Small intestine (tissue), 7 donors: ENCODE measurements around the gene ZNF749. TPM values are rescaled to one million over a fixed set of nuclear protein-coding genes. Genes with fewer than 3 reads are reported as not detected.
"Not testable (repeated sequence)": the region's sequence is repeated elsewhere in the genome, so short reads cannot be mapped to it uniquely, and the experiment has no call there.

Experiments
- DNase-seq, 2 donors: peaks; one replicate each; pipeline versions ENCODE4 v3.0.0 to v3.0.0-alpha.2; 2013
- FAIRE-seq: peaks from 2 replicates; lab custom pipeline; 2012; peaks lifted over from hg19 to GRCh38; lab: Jason Lieb, UNC
- H3K27ac ChIP-seq, 3 donors: one replicate each; pipeline ENCODE4 v1.5.1; 2013; ENCODE audit warnings: low read length in 2 of 3, mild to moderate bottlenecking in 2 of 3, control low read depth in 1 of 3, inconsistent platforms in 1 of 3, low read depth in 1 of 3, moderate library complexity in 1 of 3
- H3K27me3 ChIP-seq, 3 donors: one replicate each; pipeline ENCODE4 v1.6.1; 2013; ENCODE audit warnings: low read length in 3 of 3, inconsistent platforms in 1 of 3; ENCODE audit not compliant: control insufficient read depth in 3 of 3, insufficient read depth in 3 of 3
- H3K36me3 ChIP-seq, 3 donors: one replicate each; pipeline ENCODE4 v1.6.1; 2013; ENCODE audit warnings: low read length in 3 of 3, inconsistent platforms in 1 of 3, low read depth in 1 of 3, mild to moderate bottlenecking in 1 of 3, moderate library complexity in 1 of 3; ENCODE audit not compliant: control insufficient read depth in 3 of 3, insufficient read depth in 2 of 3
- H3K4me1 ChIP-seq, 3 donors: one replicate each; pipeline ENCODE4 v1.6.1; 2013; ENCODE audit warnings: low read length in 2 of 3, inconsistent platforms in 1 of 3, low read depth in 1 of 3, mild to moderate bottlenecking in 1 of 3, moderate library complexity in 1 of 3; ENCODE audit not compliant: control insufficient read depth in 3 of 3, insufficient read depth in 2 of 3
- H3K4me3 ChIP-seq, 3 donors: one replicate each; pipeline ENCODE4 v1.5.1; 2013; ENCODE audit warnings: low read length in 3 of 3, control low read depth in 1 of 3, inconsistent platforms in 1 of 3, low read depth in 1 of 3, mild to moderate bottlenecking in 1 of 3, moderate library complexity in 1 of 3
- H3K9me3 ChIP-seq, 2 donors: one replicate each; pipeline ENCODE4 v1.6.1; 2013; ENCODE audit warnings: low read depth in 1 of 2, low read length in 1 of 2; ENCODE audit not compliant: control insufficient read depth in 2 of 2, insufficient read depth in 1 of 2
- WGBS, 3 donors: extraction: QIAGEN DNeasy Blood & Tissue Kit; methylation state at CpG; one replicate each; pipeline ENCODE4 v1.1.7; 2013; 5-methylcytosine and 5-hydroxymethylcytosine counted together
- polyA plus RNA-seq, 4 donors: library from polyadenylated mRNA; stranded (reverse) in 3 of 4; unstranded in 1 of 4; fragments of 200-250 nt in 3 of 4; fragments of 120-200 nt in 1 of 4; gene quantifications; one replicate each; pipeline versions ENCODE4 v1.2.1 to v1.2.3, GENCODE V29; 2013
- donor health status: healthy with polysubstance abuse.
- donor health status: control.
- donor health status: control.
- donor health status: Bipolar disorder and iron deficiency.
- donor health status: healthy.

The ZNF749 gene
- polyA plus RNA-seq, 4 donors: 7.6 to 17.2 (median 11.3) TPM

DNA sequence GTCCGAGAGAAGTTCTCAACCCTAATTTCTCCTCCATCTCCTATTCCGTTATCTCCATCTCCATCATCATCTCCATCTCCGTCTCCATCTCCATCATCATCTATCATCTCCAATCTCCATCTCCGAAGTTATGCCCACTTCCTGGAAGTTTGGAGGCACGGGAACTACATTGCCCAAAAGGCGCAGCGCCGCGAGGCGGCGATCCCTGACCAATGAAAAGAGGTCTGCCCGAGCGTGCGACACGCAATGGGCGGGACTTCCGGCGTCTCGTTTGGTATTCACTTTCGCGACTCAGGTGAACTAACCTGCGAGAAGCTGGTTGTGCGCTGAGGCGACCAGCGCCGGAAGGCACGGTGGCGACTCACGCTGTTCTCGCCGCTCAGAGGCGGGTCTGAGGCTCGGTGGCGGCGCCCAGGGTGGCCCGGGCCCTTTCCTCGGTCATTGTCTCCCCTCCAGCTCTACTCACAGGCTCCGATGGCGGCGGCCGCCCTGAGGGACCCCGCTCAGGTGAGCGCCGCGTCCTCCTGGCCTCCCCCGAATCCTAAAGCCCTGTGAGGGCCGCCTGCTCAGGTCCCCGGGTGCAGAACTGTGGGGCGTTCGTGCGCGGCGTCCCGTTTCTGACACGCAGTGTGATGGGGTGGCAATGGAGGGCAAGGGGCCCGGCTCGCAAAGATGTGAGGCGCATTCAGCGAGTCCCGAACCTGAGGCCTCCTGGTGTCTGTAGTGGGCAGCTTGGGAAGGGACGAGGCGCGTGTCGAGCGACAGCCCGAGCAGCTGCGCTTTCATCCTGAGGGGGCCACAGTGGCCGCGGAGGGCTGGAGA, 52.6 kb downstream of the ZNF749 start, which contains the start of gene ZNF419:
Gene ZNF419, plus strand, starts transcription at position 274 of the 822 bp plus-strand sequence. Its CDS starts 201 bp downstream, at position 475.
- H3K9me3 ChIP-seq: peaks cover 0 to 29% of the 10 kb centered on the region in 2 donors
- not testable (repeated sequence) for H3K4me1 ChIP-seq, H3K27me3 ChIP-seq, FAIRE-seq
- peak within 1 kb of the TSS; percentile 55 to 94 (median 89) for H3K4me3 ChIP-seq
- H3K27ac ChIP-seq: peak within 1 kb of the TSS; percentile 74 to 81 (median 78)
- peak; percentile 93 to 97 for DNase-seq
- 1 to 2% (median 1%) methylated on average over 53 to 59 of the region's 69 CpGs for WGBS, 3 donors
- H3K36me3 ChIP-seq: peaks cover 0 to 24% (median 9%) of the 10 kb centered on the region in 3 donors

DNA sequence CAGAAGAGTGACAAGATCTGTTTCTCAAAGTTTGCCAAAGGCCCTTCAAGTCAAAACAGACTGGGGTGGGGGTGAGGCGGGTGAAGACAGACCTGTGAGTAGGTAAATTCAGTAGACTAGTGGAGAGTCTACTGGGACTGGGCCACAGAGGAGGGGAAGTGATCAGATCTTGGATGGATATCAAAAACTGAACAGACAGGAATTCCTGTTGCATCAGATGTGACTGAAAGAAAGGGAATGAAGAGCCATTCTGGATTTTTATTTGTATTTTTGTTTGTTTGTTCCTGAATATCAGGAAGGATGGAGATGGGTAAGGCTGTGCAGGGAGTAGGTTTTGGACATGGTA, 53.1 kb downstream of the ZNF749 start:
- peaks cover 0 to 31% of the 10 kb centered on the region in 2 donors for H3K9me3 ChIP-seq
- not testable (repeated sequence) for FAIRE-seq, H3K4me1 ChIP-seq, H3K27me3 ChIP-seq, H3K27ac ChIP-seq, DNase-seq
- WGBS, 3 donors: no CpG with 5 or more reads among the region's 1 CpG
- H3K4me3 ChIP-seq: peak overlapping the region in 1 of 3 donors; percentile 13
- peaks cover 0 to 27% (median 11%) of the 10 kb centered on the region in 3 donors for H3K36me3 ChIP-seq

Other genes with a start within 250 kb of the ZNF749 start
- 10 to 100 TPM in 1 of 4 donors, 1 to 10 TPM in 3; 1.3 to 15.7 (median 4.1) TPM for gene ZNF264, start 243.8 kb upstream of the ZNF749 start, polyA plus RNA-seq
- gene AURKC, start 204.3 kb upstream of the ZNF749 start, polyA plus RNA-seq: 1 to 10 TPM in 2 of 4 donors, under 1 TPM in 2; 0.43 to 5.8 (median 1.3) TPM
- 1 to 10 TPM in 3 of 4 donors, under 1 TPM in 1; 0.54 to 4.3 (median 1.3) TPM for gene ZNF805, start 194.7 kb upstream of the ZNF749 start, polyA plus RNA-seq
- 1 to 10 TPM in 2 of 4 donors, under 1 TPM in 2; 0.27 to 2.9 (median 1.5) TPM for gene ZNF460, start 154.8 kb upstream of the ZNF749 start, polyA plus RNA-seq
- 1 to 10 TPM in 2 of 4 donors, under 1 TPM in 2; 0.45 to 7.1 (median 0.91) TPM for gene ZNF543, start 114.9 kb upstream of the ZNF749 start, polyA plus RNA-seq
- gene ZNF304, start 84.1 kb upstream of the ZNF749 start, polyA plus RNA-seq: 10 to 100 TPM in 1 of 4 donors, 1 to 10 TPM in 2, under 1 TPM in 1; 0.89 to 10.3 (median 1.9) TPM
- 10 to 100 TPM in 3 of 4 donors, 1 to 10 TPM in 1; 9.2 to 17.9 (median 14.1) TPM for gene TRAPPC2B, start 71.8 kb upstream of the ZNF749 start, polyA plus RNA-seq
- 1 to 10 TPM in 2 of 4 donors, under 1 TPM in 2; 0.27 to 4.5 (median 0.88) TPM for gene ZNF547, start 71.8 kb upstream of the ZNF749 start, polyA plus RNA-seq
- gene ZNF548, start 45.5 kb upstream of the ZNF749 start, polyA plus RNA-seq: 10 to 100 TPM in 1 of 4 donors, 1 to 10 TPM in 3; 2.2 to 25.2 (median 4.3) TPM
- gene ZNF17, start 24.2 kb upstream of the ZNF749 start, polyA plus RNA-seq: 1 to 10 TPM; 1.9 to 8.8 (median 2.9) TPM
- gene VN1R1, start 21.8 kb downstream of the ZNF749 start, polyA plus RNA-seq: 1 to 10 TPM in 1 of 4 donors, under 1 TPM in 1, not detected in 2; 0.37 to 2.6 TPM
- gene ZNF772, start 42.2 kb downstream of the ZNF749 start, polyA plus RNA-seq: 10 to 100 TPM in 1 of 4 donors, 1 to 10 TPM in 2, under 1 TPM in 1; 0.27 to 13.2 (median 2.2) TPM
- gene ZNF419, start 52.4 kb downstream of the ZNF749 start, polyA plus RNA-seq: 10 to 100 TPM in 1 of 4 donors, 1 to 10 TPM in 3; 1.6 to 12.9 (median 2.9) TPM
- 10 to 100 TPM in 1 of 4 donors, 1 to 10 TPM in 3; 1.3 to 10.9 (median 2.4) TPM for gene ZNF773, start 64.6 kb downstream of the ZNF749 start, polyA plus RNA-seq
- 10 to 100 TPM in 1 of 4 donors, 1 to 10 TPM in 2, under 1 TPM in 1; 0.89 to 11.5 (median 1.7) TPM for gene ZNF549, start 92.0 kb downstream of the ZNF749 start, polyA plus RNA-seq
- 10 to 100 TPM in 1 of 4 donors, 1 to 10 TPM in 3; 1.1 to 17.1 (median 1.8) TPM for gene ZNF550, start 124.5 kb downstream of the ZNF749 start, polyA plus RNA-seq
- 1 to 10 TPM in 3 of 4 donors, under 1 TPM in 1; 0.89 to 6.4 (median 2.4) TPM for gene ZNF416, start 143.6 kb downstream of the ZNF749 start, polyA plus RNA-seq
- 1 to 10 TPM in 3 of 4 donors, not detected in 1; 1.6 to 8.0 (median 2.1) TPM for gene ZIK1, start 148.8 kb downstream of the ZNF749 start, polyA plus RNA-seq
- gene ZNF530, start 164.6 kb downstream of the ZNF749 start, polyA plus RNA-seq: 1 to 10 TPM in 3 of 4 donors, under 1 TPM in 1; 0.89 to 6.2 (median 3.2) TPM
- 10 to 100 TPM in 1 of 4 donors, 1 to 10 TPM in 3; 1.9 to 16.8 (median 4.3) TPM for gene ZNF134, start 178.9 kb downstream of the ZNF749 start, polyA plus RNA-seq
- gene ZNF211, start 197.8 kb downstream of the ZNF749 start, polyA plus RNA-seq: 10 to 100 TPM in 2 of 4 donors, 1 to 10 TPM in 2; 4.3 to 20.0 (median 9.7) TPM
- under 1 TPM in 2 of 4 donors, not detected in 2; 0.06 TPM for gene ZSCAN4, start 233.6 kb downstream of the ZNF749 start, polyA plus RNA-seq
- 10 to 100 TPM in 1 of 4 donors, 1 to 10 TPM in 3; 1.1 to 11.3 (median 2.1) TPM for gene ZNF551, start 246.7 kb downstream of the ZNF749 start, polyA plus RNA-seq